Measurements from ENCODE around the gene BCAS3.

The BCAS3 gene

DNA sequence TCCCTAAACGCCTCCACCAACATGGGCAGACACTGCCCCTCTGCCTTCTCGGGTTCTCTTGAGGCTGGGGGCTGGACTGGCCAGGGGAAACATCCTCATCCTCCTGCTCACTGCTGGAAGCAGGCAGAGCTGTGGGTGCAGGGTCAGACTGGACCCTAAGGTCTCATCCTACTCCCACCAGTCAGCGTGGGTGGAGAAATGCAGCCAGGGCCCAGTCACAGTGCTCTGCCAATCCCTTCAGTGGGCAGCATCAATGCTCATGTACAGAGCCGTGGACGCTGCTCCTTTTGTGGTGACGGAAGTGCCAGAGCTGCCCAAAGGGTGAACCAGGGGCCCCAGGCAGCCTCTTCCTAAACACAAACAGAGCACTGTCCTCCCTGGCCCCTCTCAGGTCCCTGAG is 708.6 kb downstream of the BCAS3 start:
- Histone ChIP-seq H3K9ac (no peak overlapping the region), H3K9me3 (no peaks in the 10 kb centered on the region), H3K36me3 (no peaks in the 10 kb centered on the region), H3K27ac (no peak overlapping the region), H3K4me3 (no peak overlapping the region), H3K4me1 (no peaks in the 10 kb centered on the region; the same call in 1 of the 2 replicates), H4K20me1 (0 out of 2 replicates have a peak, but pooled peaks cover 6% of the 10 kb centered on the region), H3K27me3 (no peaks in the 10 kb centered on the region), H3K4me2 (no peak overlapping the region)
- TF ChIP-seq Cebpa-rat (IDR thresholded peaks at IDR 0.05), result no peak

DNA sequence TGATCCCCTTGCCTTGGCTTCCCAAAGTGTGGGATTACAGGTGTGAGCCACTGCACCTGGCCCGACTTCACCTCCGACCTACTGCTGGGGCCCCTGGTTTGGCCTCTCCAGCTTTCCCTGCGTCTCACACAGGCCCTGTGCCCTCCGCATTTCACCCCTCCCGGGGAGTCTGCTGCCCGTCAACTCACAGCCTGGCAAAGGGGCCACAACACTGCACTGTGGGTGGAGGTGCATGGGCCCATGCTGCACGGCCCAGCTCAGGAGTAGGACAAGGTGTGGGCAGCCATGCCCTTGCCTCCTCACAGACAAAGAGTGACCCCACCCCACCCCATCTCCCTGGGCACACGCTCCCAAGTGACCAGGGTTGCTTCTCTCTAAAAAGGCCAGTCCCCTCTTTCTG is 709.4 kb downstream of the BCAS3 start:
- no peak for TF ChIP-seq Cebpa-rat (IDR thresholded peaks at IDR 0.05)
- H3K27ac ChIP-seq, result no peak overlapping the region
- H3K36me3 ChIP-seq, result no peaks in the 10 kb centered on the region
- H4K20me1 ChIP-seq, result 0 out of 2 replicates have a peak, but pooled peaks cover 6% of the 10 kb centered on the region
- H3K27me3 ChIP-seq, result no peaks in the 10 kb centered on the region
- no peak overlapping the region for H3K9ac ChIP-seq
- no peaks in the 10 kb centered on the region; the same call in 1 of the 2 replicates for H3K4me1 ChIP-seq
- H3K9me3 ChIP-seq, result no peaks in the 10 kb centered on the region
- no peak overlapping the region for H3K4me3 ChIP-seq
- no peak overlapping the region for H3K4me2 ChIP-seq

- TF ChIP-seq Cebpa-rat (IDR thresholded peaks at IDR 0.05), result no peak
- no peaks in the 10 kb centered on the region for H3K36me3 ChIP-seq
- no peaks in the 10 kb centered on the region for H3K9me3 ChIP-seq
- no peak overlapping the region for H3K4me2 ChIP-seq
- no peak overlapping the region for H3K9ac ChIP-seq
- H3K27ac ChIP-seq, result no peak overlapping the region
- H3K27me3 ChIP-seq, result no peaks in the 10 kb centered on the region
- H3K4me3 ChIP-seq, result no peak overlapping the region
- 0 out of 2 replicates have a peak, but pooled peaks cover 6% of the 10 kb centered on the region for H4K20me1 ChIP-seq
- H3K4me1 ChIP-seq, result no peaks in the 10 kb centered on the region; the same call in 1 of the 2 replicates
These were observed 710.1 kb downstream of the BCAS3 start for GRCh38 chr17:61387511-61388305.

GRCh38 chr17:61388561-61389356 is 711.1 kb downstream of the BCAS3 start:
- Histone ChIP-seq H3K4me3 (no peak overlapping the region), H3K4me1 (no peaks in the 10 kb centered on the region; the same call in 1 of the 2 replicates), H3K9me3 (no peaks in the 10 kb centered on the region), H3K4me2 (no peak overlapping the region), H3K27me3 (peaks cover 7% of the 10 kb centered on the region), H3K9ac (no peak overlapping the region), H3K27ac (no peak overlapping the region), H4K20me1 (peaks cover 11% of the 10 kb centered on the region; the same call in 1 of the 2 replicates), H3K36me3 (no peaks in the 10 kb centered on the region)
- no peak for TF ChIP-seq Cebpa-rat (IDR thresholded peaks at IDR 0.05)

DNA sequence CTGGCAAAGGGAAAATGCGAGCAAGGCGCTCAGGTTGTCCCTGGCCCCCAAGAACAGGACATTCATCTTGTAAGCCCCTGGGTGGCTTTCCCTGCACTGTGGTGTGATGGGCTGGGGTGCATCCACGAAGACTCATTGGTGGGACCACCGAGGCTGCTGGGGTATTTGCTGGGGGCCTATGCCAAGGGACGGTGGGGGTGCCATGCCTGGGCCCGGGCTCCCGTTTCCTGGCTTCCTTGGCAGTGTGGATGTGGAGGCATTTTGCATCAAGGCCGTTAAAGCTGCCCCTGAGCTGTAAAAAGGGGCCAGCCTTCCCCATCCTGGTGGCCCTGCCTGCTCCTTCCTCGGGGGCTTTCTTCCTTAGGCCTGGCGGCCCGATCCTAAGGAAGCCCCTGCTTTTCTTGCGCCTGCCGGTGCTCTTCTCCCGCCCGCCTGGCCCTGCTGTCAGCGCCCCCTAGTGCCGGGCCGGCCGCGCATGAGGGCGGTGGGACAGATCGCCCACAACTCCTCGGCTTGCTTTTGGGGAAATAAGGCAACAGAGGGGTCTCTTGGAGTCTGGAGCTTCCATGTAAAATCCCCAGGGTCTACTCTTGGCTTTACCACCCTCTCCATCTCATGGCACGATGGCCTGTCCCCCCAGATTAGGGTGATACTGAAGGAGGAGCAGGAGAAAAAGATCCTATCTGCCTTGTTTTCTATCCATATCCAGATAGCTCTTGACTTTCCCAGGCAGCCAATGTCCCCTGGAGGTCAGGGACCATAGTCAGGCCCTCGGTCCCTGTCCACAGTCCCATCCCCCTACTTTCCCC is 712.2 kb downstream of the BCAS3 start:
- Histone ChIP-seq H4K20me1 (peaks cover 21% of the 10 kb centered on the region; the same call in 1 of the 2 replicates), H3K4me1 (no peaks in the 10 kb centered on the region; the same call in 1 of the 2 replicates), H3K27me3 (peaks cover 18% of the 10 kb centered on the region), H3K36me3 (no peaks in the 10 kb centered on the region), H3K27ac (no peak overlapping the region), H3K9ac (no peak overlapping the region), H3K9me3 (no peaks in the 10 kb centered on the region), H3K4me3 (no peak overlapping the region), H3K4me2 (no peak overlapping the region)
- TF ChIP-seq Cebpa-rat (IDR thresholded peaks at IDR 0.05), result no peak

- Histone ChIP-seq H3K27ac (no peak overlapping the region), H3K4me3 (no peak overlapping the region), H3K4me1 (no peaks in the 10 kb centered on the region; the same call in 1 of the 2 replicates), H3K36me3 (no peaks in the 10 kb centered on the region), H3K9ac (no peak overlapping the region), H3K27me3 (peaks cover 24% of the 10 kb centered on the region), H3K9me3 (no peaks in the 10 kb centered on the region), H4K20me1 (peaks cover 21% of the 10 kb centered on the region; the same call in 1 of the 2 replicates), H3K4me2 (no peak overlapping the region)
- TF ChIP-seq Cebpa-rat (IDR thresholded peaks at IDR 0.05), result no peak
These were observed 712.8 kb downstream of the BCAS3 start for GRCh38 chr17:61390479-61390791.

DNA sequence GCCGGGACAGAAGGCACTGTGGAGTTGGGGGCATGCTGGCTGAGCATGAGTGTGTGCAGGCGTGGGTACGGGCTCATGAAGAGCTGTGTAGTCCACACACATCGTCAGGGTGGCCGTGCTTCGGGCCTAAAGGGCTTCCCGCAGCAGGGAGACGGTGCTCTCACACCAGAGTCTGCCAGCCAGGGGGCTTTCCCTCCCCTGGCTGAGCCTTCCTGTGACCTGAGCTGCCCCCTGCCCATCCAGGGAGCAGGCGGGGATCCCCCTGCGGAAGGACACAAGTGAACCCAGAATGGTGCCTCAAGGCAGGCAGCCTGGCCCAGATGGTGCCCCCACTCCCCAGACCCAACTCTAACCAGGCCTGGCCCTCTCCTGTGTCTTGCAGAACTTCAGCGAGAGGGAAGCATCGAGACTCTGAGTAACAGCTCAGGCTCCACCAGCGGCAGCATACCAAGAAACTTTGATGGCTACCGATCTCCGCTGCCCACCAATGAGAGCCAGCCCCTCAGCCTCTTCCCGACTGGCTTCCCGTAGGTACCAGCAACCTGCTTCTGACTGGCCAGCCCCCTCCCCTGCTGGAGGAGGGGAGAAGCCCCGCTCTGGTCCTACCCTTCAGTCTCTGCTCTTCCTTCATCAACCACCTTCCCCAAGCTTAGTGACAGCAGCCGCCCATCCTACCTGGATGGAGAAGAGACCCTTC is 714.1 kb downstream of the BCAS3 start:
- no peak for TF ChIP-seq Cebpa-rat (IDR thresholded peaks at IDR 0.05)
- no peak overlapping the region for H3K9ac ChIP-seq
- H3K27ac ChIP-seq, result no peak overlapping the region
- H3K4me1 ChIP-seq, result no peaks in the 10 kb centered on the region; the same call in 1 of the 2 replicates
- peaks cover 37% of the 10 kb centered on the region for H3K27me3 ChIP-seq
- H4K20me1 ChIP-seq, result peaks cover 29% of the 10 kb centered on the region; the same call in 1 of the 2 replicates
- H3K4me2 ChIP-seq, result no peak overlapping the region
- H3K4me3 ChIP-seq, result no peak overlapping the region
- H3K9me3 ChIP-seq, result peaks cover 7% of the 10 kb centered on the region
- no peaks in the 10 kb centered on the region for H3K36me3 ChIP-seq

- no peaks in the 10 kb centered on the region for H3K36me3 ChIP-seq
- peaks cover 36% of the 10 kb centered on the region; the same call in 1 of the 2 replicates for H4K20me1 ChIP-seq
- no peak overlapping the region for H3K4me2 ChIP-seq
- no peaks in the 10 kb centered on the region; the same call in 1 of the 2 replicates for H3K4me1 ChIP-seq
- peaks cover 10% of the 10 kb centered on the region for H3K9me3 ChIP-seq
- no peak overlapping the region for H3K27ac ChIP-seq
- peaks cover 46% of the 10 kb centered on the region for H3K27me3 ChIP-seq
- no peak overlapping the region for H3K4me3 ChIP-seq
- TF ChIP-seq Cebpa-rat (IDR thresholded peaks at IDR 0.05), result no peak
- H3K9ac ChIP-seq, result no peak overlapping the region
These were observed 715.0 kb downstream of the BCAS3 start for GRCh38 chr17:61392679-61393078.

- Histone ChIP-seq H3K4me1 (no peaks in the 10 kb centered on the region), H3K9me3 (peaks cover 10% of the 10 kb centered on the region), H3K27me3 (peaks cover 55% of the 10 kb centered on the region), H3K27ac (no peak overlapping the region), H4K20me1 (peaks cover 45% of the 10 kb centered on the region), H3K4me3 (no peak overlapping the region), H3K4me2 (no peak overlapping the region), H3K9ac (no peak overlapping the region), H3K36me3 (no peaks in the 10 kb centered on the region)
- no peak for TF ChIP-seq Cebpa-rat (IDR thresholded peaks at IDR 0.05)
These were observed 715.9 kb downstream of the BCAS3 start for GRCh38 chr17:61393550-61393903.

All from BLaER1 (cell line).